ENCODE results near the gene PP2D1.
A peak's percentile ranks its signal among the peaks of the same experiment; 100 is the strongest.
"Not testable (repeated sequence)": the region's sequence is repeated elsewhere in the genome, so short reads cannot be mapped to it uniquely, and the experiment has no call there.

The PP2D1 gene

DNA sequence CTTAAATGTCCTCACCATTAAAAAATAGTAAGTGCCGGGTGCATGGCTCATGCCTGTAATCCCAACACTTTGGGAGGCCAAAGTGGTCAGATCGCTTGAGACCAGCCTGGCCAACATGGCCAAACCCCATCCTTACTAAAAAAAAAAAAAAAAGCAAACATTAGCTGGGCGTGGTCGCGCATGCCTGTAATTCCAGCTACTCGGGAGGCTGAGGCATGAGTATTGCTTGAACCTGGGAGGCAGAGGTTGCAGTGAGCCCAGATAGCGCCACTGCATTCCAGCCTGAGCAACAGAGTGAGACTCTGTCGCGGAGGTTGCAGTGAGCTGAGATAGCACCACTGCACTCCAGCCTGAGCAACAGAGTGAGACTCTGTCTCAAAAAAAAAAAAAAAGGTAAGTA is 54.7 kb downstream of the PP2D1 start:
- not testable (repeated sequence) for H3K4me1 ChIP-seq (ENCODE audit: control insufficient read depth, insufficient read depth, low read length); H3K9ac ChIP-seq (ENCODE audit: low read length); H3K36me3 ChIP-seq (ENCODE audit: control insufficient read depth, insufficient read depth, low read length)

DNA sequence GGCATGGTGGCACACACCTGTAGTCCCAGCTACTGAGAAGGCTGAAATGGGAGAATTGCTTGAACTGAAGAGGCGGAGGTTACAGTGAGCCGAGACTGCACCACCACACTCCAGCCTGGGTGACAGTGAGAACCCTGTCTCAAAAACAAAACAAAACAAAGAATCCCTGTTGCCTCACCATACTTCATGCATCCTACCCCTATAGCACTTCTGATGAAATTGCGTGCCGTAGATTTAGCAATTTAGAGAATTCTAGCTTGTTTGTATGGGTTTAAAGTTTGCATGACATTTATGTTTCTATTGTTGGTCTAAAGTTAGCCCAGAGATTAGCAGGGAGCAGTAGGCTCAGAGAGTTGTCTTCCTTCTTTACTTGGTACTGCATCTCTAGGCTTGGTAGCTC is 57.4 kb downstream of the PP2D1 start:
- H3K4me1 ChIP-seq (ENCODE audit: control insufficient read depth, insufficient read depth, low read length), result peaks cover 9% of the 10 kb centered on the region
- H3K9ac ChIP-seq (ENCODE audit: low read length), result no peak overlapping the region
- no peaks in the 10 kb centered on the region for H3K27me3 ChIP-seq (ENCODE audit: control insufficient read depth, insufficient read depth, low read length)
- no peaks in the 10 kb centered on the region for H3K9me3 ChIP-seq (ENCODE audit: control insufficient read depth, low read length)
- H3K36me3 ChIP-seq (ENCODE audit: control insufficient read depth, insufficient read depth, low read length), result no peaks in the 10 kb centered on the region
- no peak overlapping the region for H3K4me3 ChIP-seq (ENCODE audit: low read length)

More for the DNA sequence above, 54.7 kb downstream of the PP2D1 start:
- H3K4me3 ChIP-seq (ENCODE audit: low read length); H3K9me3 ChIP-seq (ENCODE audit: control insufficient read depth, low read length); H3K27me3 ChIP-seq (ENCODE audit: control insufficient read depth, insufficient read depth, low read length): not testable (repeated sequence)

DNA sequence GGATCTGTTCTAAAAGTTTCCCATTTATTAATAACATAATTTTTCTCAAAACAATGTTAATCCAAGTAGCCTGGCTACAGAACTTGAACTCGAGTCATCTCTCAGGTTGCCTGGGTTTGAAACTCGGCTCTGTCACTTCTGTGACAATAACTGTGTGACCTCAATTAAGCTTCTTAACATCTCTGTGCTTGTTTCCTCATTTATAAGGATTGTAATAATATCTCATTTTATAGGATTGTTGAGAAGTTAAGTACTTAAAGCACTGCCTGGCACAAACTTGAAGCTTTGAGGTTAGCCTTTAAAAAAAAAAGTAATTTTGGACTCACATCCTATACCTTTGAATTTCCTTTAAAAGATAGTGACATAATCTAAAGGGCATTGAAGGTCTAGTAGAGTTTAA is 61.7 kb downstream of the PP2D1 start:
- Histone ChIP-seq H3K9ac (ENCODE audit: low read length) (no peak overlapping the region), H3K4me1 (ENCODE audit: control insufficient read depth, insufficient read depth, low read length) (peaks cover 19% of the 10 kb centered on the region), H3K27me3 (ENCODE audit: control insufficient read depth, insufficient read depth, low read length) (no peaks in the 10 kb centered on the region), H3K9me3 (ENCODE audit: control insufficient read depth, low read length) (no peaks in the 10 kb centered on the region), H3K4me3 (ENCODE audit: low read length) (no peak overlapping the region), H3K36me3 (ENCODE audit: control insufficient read depth, insufficient read depth, low read length) (no peaks in the 10 kb centered on the region)

DNA sequence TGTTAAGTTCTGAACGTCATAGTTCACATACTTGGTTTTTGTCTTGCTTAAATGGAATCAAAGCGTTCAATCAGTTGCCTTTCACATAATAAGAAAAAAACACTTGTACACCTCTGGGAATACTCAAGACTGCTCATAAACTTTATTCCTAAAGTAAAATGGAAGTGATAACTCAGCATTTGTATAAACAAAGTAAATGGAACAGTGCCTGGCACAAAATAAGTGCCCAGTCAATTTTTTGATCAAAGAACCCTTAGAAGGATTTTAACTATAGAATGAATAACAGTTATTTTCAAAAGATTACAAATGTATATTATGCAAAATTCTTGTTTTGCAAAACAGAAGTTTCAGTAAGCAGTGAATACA is 63.9 kb downstream of the PP2D1 start:
- H3K4me1 ChIP-seq (ENCODE audit: control insufficient read depth, insufficient read depth, low read length), result peaks cover 19% of the 10 kb centered on the region
- no peaks in the 10 kb centered on the region for H3K27me3 ChIP-seq (ENCODE audit: control insufficient read depth, insufficient read depth, low read length)
- H3K9me3 ChIP-seq (ENCODE audit: control insufficient read depth, low read length), result no peaks in the 10 kb centered on the region
- peak overlapping the region; percentile 99 for H3K9ac ChIP-seq (ENCODE audit: low read length)
- H3K4me3 ChIP-seq (ENCODE audit: low read length), result peak overlapping the region; percentile 76
- H3K36me3 ChIP-seq (ENCODE audit: control insufficient read depth, insufficient read depth, low read length), result no peaks in the 10 kb centered on the region

DNA sequence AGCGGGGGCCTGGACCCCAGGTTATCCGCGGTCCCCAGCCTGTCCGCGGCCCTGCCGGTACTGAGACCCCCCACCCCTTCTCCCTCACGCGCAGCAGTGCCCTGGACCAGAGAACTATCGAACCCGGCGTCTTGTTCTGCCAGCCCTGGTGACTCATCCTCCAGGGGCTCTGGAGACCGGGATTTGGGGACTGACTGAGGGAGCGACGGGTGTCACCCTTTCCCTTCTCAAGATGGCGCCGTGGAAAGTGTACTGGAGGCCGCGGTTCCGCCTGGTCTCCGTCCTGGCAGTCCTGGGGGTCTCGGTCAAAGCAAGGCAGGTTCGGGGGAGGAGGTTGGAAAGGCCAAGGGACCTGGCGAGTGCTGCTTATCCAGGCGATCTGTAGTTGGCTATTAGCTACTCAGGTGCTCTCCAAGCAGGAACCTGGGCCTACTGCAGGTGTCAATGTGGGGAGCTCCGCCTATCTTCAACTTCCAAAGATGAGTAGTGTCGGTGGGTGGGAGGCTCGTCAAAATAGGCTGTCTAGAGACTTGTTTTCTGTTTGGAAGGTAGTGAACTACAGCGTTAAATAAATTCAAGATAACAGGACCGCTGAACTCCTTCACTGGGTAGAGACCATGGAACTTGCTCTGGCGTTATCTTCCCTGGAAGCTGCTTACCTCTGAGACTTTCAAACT is 64.4 kb downstream of the PP2D1 start:
- Histone ChIP-seq H3K4me1 (ENCODE audit: control insufficient read depth, insufficient read depth, low read length) (peaks cover 19% of the 10 kb centered on the region), H3K36me3 (ENCODE audit: control insufficient read depth, insufficient read depth, low read length) (no peaks in the 10 kb centered on the region), H3K27me3 (ENCODE audit: control insufficient read depth, insufficient read depth, low read length) (no peaks in the 10 kb centered on the region), H3K9ac (ENCODE audit: low read length) (peak overlapping the region; percentile 99), H3K4me3 (ENCODE audit: low read length) (peak overlapping the region; percentile 76), H3K9me3 (ENCODE audit: control insufficient read depth, low read length) (no peaks in the 10 kb centered on the region)

DNA sequence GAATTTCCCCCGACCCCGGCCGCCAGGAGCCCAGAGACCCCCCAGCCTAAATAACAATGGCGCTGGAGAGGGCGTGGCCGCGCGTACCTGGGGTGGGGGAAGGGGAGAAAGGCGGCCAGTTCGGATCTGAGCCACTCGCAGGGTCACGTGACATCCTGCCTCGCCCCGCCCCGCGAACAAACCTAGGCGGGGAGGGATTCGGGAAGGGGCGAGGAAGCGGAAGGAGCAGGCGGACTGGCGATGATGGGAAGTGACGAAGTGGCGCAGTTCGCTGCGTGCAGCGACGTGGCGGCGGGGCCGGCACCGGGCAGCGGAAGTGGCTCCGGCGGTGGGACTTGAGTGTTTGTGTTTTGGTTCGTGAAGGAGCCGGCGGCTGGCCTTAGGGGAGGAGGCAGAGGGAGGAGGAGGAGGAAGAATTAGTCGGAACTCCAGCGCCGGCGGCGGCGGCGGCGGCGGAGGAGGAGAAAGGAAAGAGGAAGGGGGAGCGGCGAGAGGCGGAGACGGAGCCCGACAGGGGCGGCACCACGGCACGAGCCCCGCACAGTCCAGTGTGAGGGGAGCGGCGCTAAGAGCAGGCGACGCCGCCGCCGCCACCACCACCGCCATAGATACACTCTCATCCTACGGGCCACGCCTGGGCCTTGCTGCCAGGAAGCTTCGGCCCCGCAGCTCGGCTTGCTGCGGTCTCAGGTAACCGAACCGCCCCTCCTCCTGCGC is 65.1 kb downstream of the PP2D1 start, which contains the start of gene RAB5A:
RAB5A (plus strand) TSS at position 266 of the 717 bp plus-strand sequence. CDS start 3,802 bp downstream, outside the sequence.
- Histone ChIP-seq H3K9me3 (ENCODE audit: control insufficient read depth, low read length) (no peaks in the 10 kb centered on the region), H3K4me1 (ENCODE audit: control insufficient read depth, insufficient read depth, low read length) (peaks cover 19% of the 10 kb centered on the region), H3K9ac (ENCODE audit: low read length) (peak within 1 kb of the TSS; percentile 99), H3K27me3 (ENCODE audit: control insufficient read depth, insufficient read depth, low read length) (no peaks in the 10 kb centered on the region), H3K4me3 (ENCODE audit: low read length) (peak within 1 kb of the TSS; percentile 76), H3K36me3 (ENCODE audit: control insufficient read depth, insufficient read depth, low read length) (no peaks in the 10 kb centered on the region)

DNA sequence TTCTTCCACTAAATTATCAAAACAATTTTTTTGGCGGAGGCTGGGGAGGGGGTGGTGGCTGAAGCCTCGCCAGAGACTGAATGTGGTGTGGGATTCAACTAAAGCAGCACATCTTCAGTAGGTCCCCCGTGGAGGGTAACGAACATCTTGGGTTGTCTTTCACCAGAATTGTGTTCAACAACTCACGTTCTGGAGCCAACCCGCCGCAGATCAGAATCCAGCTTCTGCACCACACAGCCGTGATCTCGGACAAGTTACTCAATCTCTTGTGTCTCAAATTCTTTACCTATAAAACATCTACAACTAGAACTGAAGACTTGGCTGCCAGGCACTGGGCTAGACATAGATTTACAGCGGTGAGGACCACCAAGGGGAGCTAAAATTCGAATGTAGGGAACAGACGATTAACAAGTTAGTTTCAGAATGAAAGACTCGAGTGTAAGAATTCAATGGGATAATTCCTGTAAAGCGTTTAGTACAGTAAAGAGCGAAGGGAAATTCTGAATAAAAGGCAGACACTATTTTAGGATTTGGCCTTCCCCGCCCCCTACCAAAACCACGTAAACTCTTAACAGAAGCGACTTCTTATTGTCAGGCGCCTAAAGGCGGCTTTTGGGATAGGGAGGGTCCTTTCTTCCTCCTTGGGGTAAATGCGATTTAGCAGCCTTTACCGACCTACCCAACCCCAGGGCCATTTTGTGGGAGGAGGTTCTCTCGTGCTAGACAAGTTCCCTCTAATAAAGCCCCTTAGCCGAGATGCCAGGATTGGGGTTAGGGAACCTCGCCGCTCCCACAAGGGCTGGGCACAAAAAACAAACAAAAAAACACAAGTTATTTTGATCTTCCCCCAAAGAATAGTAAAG is 65.9 kb downstream of the PP2D1 start:
- Histone ChIP-seq H3K27me3 (ENCODE audit: control insufficient read depth, insufficient read depth, low read length) (no peaks in the 10 kb centered on the region), H3K4me1 (ENCODE audit: control insufficient read depth, insufficient read depth, low read length) (peaks cover 19% of the 10 kb centered on the region), H3K4me3 (ENCODE audit: low read length) (peak overlapping the region; percentile 76), H3K9ac (ENCODE audit: low read length) (peak overlapping the region; percentile 99), H3K9me3 (ENCODE audit: control insufficient read depth, low read length) (no peaks in the 10 kb centered on the region), H3K36me3 (ENCODE audit: control insufficient read depth, insufficient read depth, low read length) (no peaks in the 10 kb centered on the region)

DNA sequence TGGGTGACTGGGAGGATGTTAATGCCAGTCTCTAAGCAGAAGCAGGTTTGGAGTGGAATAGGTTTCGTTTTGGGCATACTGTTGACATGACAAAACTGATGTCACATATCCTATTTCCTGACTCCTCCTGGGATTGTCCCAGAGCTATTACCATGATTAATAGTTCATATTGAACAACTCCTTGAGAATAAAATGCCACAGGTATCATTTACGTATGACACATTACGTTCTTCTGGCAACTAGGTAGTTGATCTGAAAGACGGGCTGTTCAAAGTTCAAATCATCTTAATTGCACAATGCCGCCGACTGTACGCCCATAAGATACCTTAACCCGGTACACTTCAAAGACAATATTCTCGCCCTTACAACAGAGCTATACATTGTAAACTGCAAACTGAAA is 66.5 kb downstream of the PP2D1 start:
- Histone ChIP-seq H3K4me3 (ENCODE audit: low read length) (peak overlapping the region; percentile 76), H3K4me1 (ENCODE audit: control insufficient read depth, insufficient read depth, low read length) (peaks cover 19% of the 10 kb centered on the region), H3K9me3 (ENCODE audit: control insufficient read depth, low read length) (no peaks in the 10 kb centered on the region), H3K27me3 (ENCODE audit: control insufficient read depth, insufficient read depth, low read length) (no peaks in the 10 kb centered on the region), H3K36me3 (ENCODE audit: control insufficient read depth, insufficient read depth, low read length) (no peaks in the 10 kb centered on the region), H3K9ac (ENCODE audit: low read length) (peak overlapping the region; percentile 99)

DNA sequence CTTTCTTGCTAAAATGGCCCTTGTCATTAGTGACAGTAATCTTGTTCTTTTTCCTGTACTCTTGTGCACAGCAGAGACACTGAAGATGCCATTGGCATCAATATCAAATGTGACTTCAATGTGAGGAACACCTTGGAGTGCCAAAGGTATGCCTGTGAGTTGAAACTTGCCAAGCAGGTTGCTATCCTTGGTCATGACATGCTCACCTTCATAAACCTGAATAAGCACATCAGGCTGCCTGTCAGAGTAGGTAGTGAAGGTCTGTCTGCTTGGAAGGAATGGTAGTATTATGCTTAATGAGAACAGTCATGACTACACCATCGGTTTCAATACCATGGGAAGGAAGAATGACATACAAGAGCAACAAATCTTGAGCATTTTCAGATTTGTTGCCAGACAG is 71.4 kb downstream of the PP2D1 start:
- Histone ChIP-seq H3K4me3 (ENCODE audit: low read length) (no peak overlapping the region), H3K4me1 (ENCODE audit: control insufficient read depth, insufficient read depth, low read length) (peaks cover 4% of the 10 kb centered on the region), H3K9me3 (ENCODE audit: control insufficient read depth, low read length) (no peaks in the 10 kb centered on the region), H3K27me3 (ENCODE audit: control insufficient read depth, insufficient read depth, low read length) (no peaks in the 10 kb centered on the region), H3K9ac (ENCODE audit: low read length) (no peak overlapping the region), H3K36me3 (ENCODE audit: control insufficient read depth, insufficient read depth, low read length) (no peaks in the 10 kb centered on the region)

DNA sequence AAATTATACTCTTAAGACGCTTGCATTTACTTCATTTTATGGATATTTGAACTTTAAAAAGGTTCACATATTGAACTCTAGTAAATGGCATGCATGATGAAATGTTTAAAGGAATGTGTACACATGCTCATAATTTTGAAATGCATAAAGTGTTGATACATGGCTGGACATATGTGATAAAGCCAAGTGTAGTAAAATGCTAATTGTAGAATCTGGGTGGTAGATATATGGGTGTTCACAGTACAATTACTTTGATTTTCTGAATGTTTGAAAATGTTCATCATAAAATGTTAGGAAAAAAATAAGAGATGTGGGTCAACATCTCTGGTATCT is 73.8 kb downstream of the PP2D1 start:
- Histone ChIP-seq H3K9ac (ENCODE audit: low read length) (no peak overlapping the region), H3K4me1 (ENCODE audit: control insufficient read depth, insufficient read depth, low read length) (peaks cover 4% of the 10 kb centered on the region)

DNA sequence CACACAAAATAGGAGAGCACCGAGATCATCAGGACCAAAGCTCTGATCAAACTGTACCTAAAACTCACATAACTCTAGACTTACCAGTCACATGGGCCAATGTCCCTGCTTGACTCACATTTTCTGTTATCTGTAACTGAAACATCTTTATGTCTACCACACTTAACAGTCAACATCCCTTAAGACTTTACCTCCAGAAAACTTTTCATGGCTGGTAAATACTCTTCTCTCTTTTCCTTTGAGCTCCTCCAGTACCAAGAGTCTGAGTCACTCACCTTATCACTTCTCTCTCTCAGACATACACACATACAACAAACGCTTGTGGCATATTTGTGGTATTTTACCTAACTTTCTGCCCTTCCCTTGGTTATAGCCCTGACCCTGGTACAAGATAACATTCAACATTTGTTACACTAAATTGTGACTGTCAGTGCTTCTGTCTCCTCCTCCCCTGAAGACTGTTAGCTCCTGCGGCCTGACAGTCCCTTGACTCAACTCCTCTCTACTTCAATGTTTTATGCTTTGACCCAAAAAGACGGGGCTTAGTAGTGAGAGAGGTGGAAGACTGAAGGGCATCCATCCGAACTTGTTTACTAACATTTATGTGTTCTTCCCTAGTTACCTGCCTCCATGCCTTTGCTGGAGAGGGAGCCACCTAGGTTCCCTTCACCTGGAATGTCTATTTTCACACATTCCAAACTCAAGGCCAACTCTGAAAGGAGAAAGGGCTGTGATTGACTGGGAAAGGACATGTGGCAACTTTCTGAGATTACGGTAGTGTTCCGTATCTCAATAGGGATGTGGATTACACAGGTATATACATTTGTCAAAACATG is 74.4 kb downstream of the PP2D1 start:
- Histone ChIP-seq H3K4me1 (ENCODE audit: control insufficient read depth, insufficient read depth, low read length) (peaks cover 4% of the 10 kb centered on the region), H3K9me3 (ENCODE audit: control insufficient read depth, low read length) (no peaks in the 10 kb centered on the region), H3K9ac (ENCODE audit: low read length) (no peak overlapping the region), H3K4me3 (ENCODE audit: low read length) (no peak overlapping the region), H3K36me3 (ENCODE audit: control insufficient read depth, insufficient read depth, low read length) (no peaks in the 10 kb centered on the region), H3K27me3 (ENCODE audit: control insufficient read depth, insufficient read depth, low read length) (no peaks in the 10 kb centered on the region)

More for the DNA sequence above, 73.8 kb downstream of the PP2D1 start:
- Histone ChIP-seq H3K27me3 (ENCODE audit: control insufficient read depth, insufficient read depth, low read length) (no peaks in the 10 kb centered on the region), H3K9me3 (ENCODE audit: control insufficient read depth, low read length) (no peaks in the 10 kb centered on the region), H3K36me3 (ENCODE audit: control insufficient read depth, insufficient read depth, low read length) (no peaks in the 10 kb centered on the region), H3K4me3 (ENCODE audit: low read length) (no peak overlapping the region)
